HepG2 (cell line): Measurements from ENCODE around the gene KLHL40. TPM values are rescaled to one million over a fixed set of nuclear protein-coding genes. Genes with fewer than 3 reads are reported as not detected.
A peak's percentile ranks its signal among the peaks of the same experiment; 100 is the strongest.

ENCODE experiments used
- ATAC-seq: fragments of 200-7000 bp; cut with Tn5 transposase; 3 replicates; pipeline ENCODE4 v1.9.1; 2020; ENCODE audit warnings: mild to moderate bottlenecking, moderate library complexity
- BruUV-seq: library from RNA; stranded (reverse); fragments of 400-500 nt; replicated peaks from 2 replicates; lab custom pipeline; 2021; lab: Mats Ljungman, UMichigan
- CTCF ChIA-PET: fragments of 300-600 bp; formaldehyde crosslinking; extraction: SDS; loops from one replicate; lab custom pipeline; 2021; ENCODE audit warnings: low total read pairs, inconsistent platforms, low intra/inter-chr PET ratio; lab: Yijun Ruan, JAX
- POLR2A ChIA-PET: fragments of 350-600 bp; sonication (Branson Sonifier 250); formaldehyde crosslinking; loops from one replicate; lab custom pipeline; 2020; ENCODE audit warnings: antibody characterized with exemption, inconsistent platforms; lab: Yijun Ruan, JAX
- DNase-seq: peaks from one replicate; pipeline ENCODE4 v3.0.0-alpha.2; 2015; ENCODE audit warnings: low spot score
- FAIRE-seq: peaks from 3 replicates; lab custom pipeline; 2011; peaks lifted over from hg19 to GRCh38; lab: Jason Lieb, UNC
- H2AFZ ChIP-seq: one replicate; pipeline ENCODE4 v1.6.1; 2011; ENCODE audit warnings: low read length, inconsistent platforms
- H3K27ac ChIP-seq: fragments of 300-600 bp; 3 replicates; pipeline ENCODE4 v1.8.0; 2011; ENCODE audit warnings: mixed run types, mild to moderate bottlenecking, mixed read lengths, low read length, inconsistent platforms; ENCODE audit not compliant: insufficient read depth; ENCODE audit errors: extremely low read length
- H3K27me3 ChIP-seq, 2 experiments: fragments of 200-600 bp in 1 of 2; 2 replicates in 1 of 2; 3 replicates in 1 of 2; pipeline versions ENCODE4 v1.6.0 to v1.8.0; 2011; ENCODE audit warnings: low read length in 2 of 2, mild to moderate bottlenecking in 2 of 2, moderate library complexity in 2 of 2, inconsistent platforms in 1 of 2; ENCODE audit not compliant: insufficient read depth in 2 of 2, control insufficient read depth in 1 of 2
- H3K36me3 ChIP-seq, 2 experiments: fragments of 200-600 bp in 1 of 2; replicated peaks in 1 of 2; 2 replicates in 1 of 2; 3 replicates in 1 of 2; pipeline versions ENCODE4 v1.5.1 to v1.8.0; 2011; ENCODE audit warnings: low read length in 2 of 2, inconsistent platforms in 1 of 2; ENCODE audit not compliant: insufficient read depth in 2 of 2, control insufficient read depth in 1 of 2
- H3K4me1 ChIP-seq: 2 replicates; pipeline ENCODE4 v1.5.1; 2012; ENCODE audit warnings: low read length, inconsistent platforms; ENCODE audit not compliant: insufficient read depth
- H3K4me2 ChIP-seq: 2 replicates; pipeline ENCODE4 v1.6.0; 2011; ENCODE audit warnings: low read depth, low read length, inconsistent platforms
- H3K4me3 ChIP-seq, 3 experiments: fragments of 200-600 bp in 1 of 3; sonication (generic), shearing (Covaris generic) in 1 of 3; replicated peaks in 1 of 3; 2 replicates each; pipeline ENCODE4 v1.5.1; 2011 to 2016; ENCODE audit warnings: low read length in 3 of 3, inconsistent platforms in 2 of 3, low read depth in 2 of 3, mild to moderate bottlenecking in 2 of 3, control low read depth in 1 of 3, mixed read lengths in 1 of 3; ENCODE audit not compliant: insufficient read depth in 1 of 3
- H3K79me2 ChIP-seq: one replicate; pipeline ENCODE4 v1.6.1; 2011; ENCODE audit warnings: low read length, inconsistent platforms; ENCODE audit not compliant: insufficient read depth
- H3K9ac ChIP-seq: 2 replicates; pipeline ENCODE4 v1.6.0; 2011; ENCODE audit warnings: mild to moderate bottlenecking, low read depth, low read length, inconsistent platforms; ENCODE audit not compliant: insufficient read depth
- H3K9me3 ChIP-seq: 2 replicates; pipeline ENCODE4 v1.5.1; 2012; ENCODE audit warnings: mild to moderate bottlenecking, low read length
- H4K20me1 ChIP-seq: 2 replicates; pipeline ENCODE4 v1.6.0; 2011; ENCODE audit warnings: inconsistent platforms, mild to moderate bottlenecking, low read length, moderate library complexity; ENCODE audit not compliant: insufficient read depth
- CREM ChIP-seq, 2 experiments: sonication (generic) in 1 of 2; formaldehyde crosslinking in 1 of 2; IDR thresholded peaks; 2 replicates each; pipeline versions ENCODE4 v1.4.0 to v1.6.1; 2016 to 2020; ENCODE audit warnings: antibody characterized with exemption in 1 of 2, mild to moderate bottlenecking in 1 of 2, missing genetic modification reagents in 1 of 2
- DPF2 ChIP-seq: sonication (generic); formaldehyde crosslinking; IDR thresholded peaks from 2 replicates; pipeline ENCODE4 v1.4.0; 2020; ENCODE audit warnings: mild to moderate bottlenecking, low read depth, missing genetic modification reagents, borderline replicate concordance
- KLF12 ChIP-seq: sonication (generic); formaldehyde crosslinking; IDR thresholded peaks from 2 replicates; pipeline ENCODE4 v1.4.0; 2020; ENCODE audit warnings: missing genetic modification reagents, borderline replicate concordance
- NR2F1 ChIP-seq, 2 experiments: fragments of 450-650 bp in 1 of 2; formaldehyde crosslinking in 1 of 2; IDR thresholded peaks; 2 replicates each; pipeline versions ENCODE4 v1.5.0 to v1.6.1; 2016 to 2020; ENCODE audit warnings: mild to moderate bottlenecking in 1 of 2, missing compliant biosample characterization in 1 of 2, missing genetic modification reagents in 1 of 2, moderate library complexity in 1 of 2
- SP140L ChIP-seq: sonication (generic); formaldehyde crosslinking; IDR thresholded peaks from 2 replicates; pipeline ENCODE4 v1.4.0; 2020; ENCODE audit warnings: missing genetic modification reagents, borderline replicate concordance
- TBP ChIP-seq: sonication (generic); formaldehyde crosslinking; IDR thresholded peaks from 2 replicates; pipeline ENCODE4 v1.5.0; 2020; ENCODE audit warnings: missing genetic modification reagents
- ZNF253 ChIP-seq: sonication (generic); formaldehyde crosslinking; IDR thresholded peaks from 2 replicates; pipeline ENCODE4 v1.8.0; 2022; ENCODE audit warnings: mild to moderate bottlenecking, missing genetic modification reagents, borderline replicate concordance
- ZNF7 ChIP-seq: IDR thresholded peaks from 2 replicates; pipeline ENCODE4 v1.6.1; 2016; ENCODE audit warnings: missing biosample characterization, missing genetic modification reagents
- WGBS: methylation state at CpG from one replicate; pipeline ENCODE4 v1.1.6; 2017; ENCODE audit warnings: low lambda C conversion rate; 5-methylcytosine and 5-hydroxymethylcytosine counted together
- in situ Hi-C: cut with HindIII; loops from 2 replicates; pipeline ENCODE4 v1.10.0; 2017; ENCODE audit warnings: low pct_unique_long_range_greater_than_20kb; ENCODE audit not compliant: extremely low pct_ligation_motif_present
- intact Hi-C: fragments of 100-400 bp; cut with micrococcal nuclease; formaldehyde crosslinking; loops from one replicate; pipeline ENCODE4 v1.10.0; 2022; ENCODE audit not compliant: unreplicated experiment
- polyA plus RNA-seq, 8 experiments: library from polyadenylated mRNA; depleted of rRNA in 3 of 8; stranded (reverse) in 7 of 8; unstranded in 1 of 8; fragments of >200 nt; fragmentation: Illumina TruSeq in 4 of 8; extraction: Trizol in 4 of 8; gene quantifications; 2 replicates each; pipeline versions ENCODE4 v1.2.1 to v1.2.3, GENCODE V29; 2011 to 2016; ENCODE audit warnings: low read depth in 4 of 8, missing spikeins in 1 of 8, mixed read lengths in 1 of 8; ENCODE audit not compliant: insufficient read depth in 1 of 8
- total RNA-seq, 5 experiments: library from RNA; depleted of rRNA; stranded (reverse); fragments of >200 nt; fragmentation: Illumina TruSeq; extraction: Trizol; gene quantifications; 2 replicates each; pipeline ENCODE4 v1.2.3, GENCODE V29; 2016; ENCODE audit warnings: low read depth in 1 of 5
- TF ChIP-seq, protein P1 (sequence below): sonication (generic); formaldehyde crosslinking; IDR thresholded peaks from 2 replicates; pipeline ENCODE4 v1.5.0; 2020; ENCODE audit warnings: mild to moderate bottlenecking, low read depth, missing genetic modification reagents, borderline replicate concordance

KLHL40 gene
- total and polyA plus RNA-seq, 2 of the 13 experiments (the other 11 are each of a cell fraction or from before 2014, with no cell fraction given): not detected

GRCh38 chr3:42711491-42712343 is 26.4 kb downstream of the KLHL40 start:
- Histone ChIP-seq H3K27ac (no peak overlapping the region), H3K4me3 (no peak overlapping the region), H3K4me1 (peaks cover 13% of the 10 kb centered on the region), H3K9ac (no peak overlapping the region), H2AFZ (no peak overlapping the region), H4K20me1 (no peaks in the 10 kb centered on the region), H3K79me2 (no peaks in the 10 kb centered on the region), H3K36me3 (no peaks in the 10 kb centered on the region), H3K4me2 (no peak overlapping the region), H3K9me3 (no peaks in the 10 kb centered on the region), H3K27me3 (peaks cover 2 to 13% of the 10 kb centered on the region in 2 experiments; a peak in 4 of 5 replicates)
- FAIRE-seq: no peak
- peak; percentile 57 for ATAC-seq
- 2% methylated on average over 4 of the region's 6 CpGs for WGBS
- in situ Hi-C loops (no loop called here), intact Hi-C loops (no loop called here)
- ChIA-PET CTCF (no interaction called here), POLR2A (no interaction called here)
- TF ChIP-seq KLF12 (CRISPR knock-in tag) (no peak), ZNF7 (CRISPR knock-in tag) (no peak), CREM (IDR thresholded peaks at IDR 0.05) (no peak), CREM (CRISPR knock-in tag; IDR thresholded peaks at IDR 0.05) (no peak), DPF2 (CRISPR knock-in tag) (no peak), NR2F1 (CRISPR knock-in tag; IDR thresholded peaks at IDR 0.05) (no peak), ZNF253 (CRISPR knock-in tag) (no peak), SP140L (CRISPR knock-in tag) (no peak), TBP (CRISPR knock-in tag) (no peak)
- TF ChIP-seq, protein P1, sequence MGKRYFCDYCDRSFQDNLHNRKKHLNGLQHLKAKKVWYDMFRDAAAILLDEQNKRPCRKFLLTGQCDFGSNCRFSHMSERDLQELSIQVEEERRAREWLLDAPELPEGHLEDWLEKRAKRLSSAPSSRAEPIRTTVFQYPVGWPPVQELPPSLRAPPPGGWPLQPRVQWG (CRISPR knock-in tag): no peak
- no TSS peak for BruUV-seq
- no peak for DNase-seq
